GM21717 (cell line): ENCODE data around the gene DCPS.
"Not testable (repeated sequence)": the region's sequence is repeated elsewhere in the genome, so short reads cannot be mapped to it uniquely, and the experiment has no call there.

Source experiments
- ATAC-seq: cut with Tn5 transposase; IDR thresholded peaks from one replicate; pipeline ENCODE4 v1.9.1; 2021; ENCODE audit warnings: mild to moderate bottlenecking, moderate library complexity; ENCODE audit not compliant: unreplicated experiment

DCPS gene, protein sequence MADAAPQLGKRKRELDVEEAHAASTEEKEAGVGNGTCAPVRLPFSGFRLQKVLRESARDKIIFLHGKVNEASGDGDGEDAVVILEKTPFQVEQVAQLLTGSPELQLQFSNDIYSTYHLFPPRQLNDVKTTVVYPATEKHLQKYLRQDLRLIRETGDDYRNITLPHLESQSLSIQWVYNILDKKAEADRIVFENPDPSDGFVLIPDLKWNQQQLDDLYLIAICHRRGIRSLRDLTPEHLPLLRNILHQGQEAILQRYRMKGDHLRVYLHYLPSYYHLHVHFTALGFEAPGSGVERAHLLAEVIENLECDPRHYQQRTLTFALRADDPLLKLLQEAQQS

DNA sequence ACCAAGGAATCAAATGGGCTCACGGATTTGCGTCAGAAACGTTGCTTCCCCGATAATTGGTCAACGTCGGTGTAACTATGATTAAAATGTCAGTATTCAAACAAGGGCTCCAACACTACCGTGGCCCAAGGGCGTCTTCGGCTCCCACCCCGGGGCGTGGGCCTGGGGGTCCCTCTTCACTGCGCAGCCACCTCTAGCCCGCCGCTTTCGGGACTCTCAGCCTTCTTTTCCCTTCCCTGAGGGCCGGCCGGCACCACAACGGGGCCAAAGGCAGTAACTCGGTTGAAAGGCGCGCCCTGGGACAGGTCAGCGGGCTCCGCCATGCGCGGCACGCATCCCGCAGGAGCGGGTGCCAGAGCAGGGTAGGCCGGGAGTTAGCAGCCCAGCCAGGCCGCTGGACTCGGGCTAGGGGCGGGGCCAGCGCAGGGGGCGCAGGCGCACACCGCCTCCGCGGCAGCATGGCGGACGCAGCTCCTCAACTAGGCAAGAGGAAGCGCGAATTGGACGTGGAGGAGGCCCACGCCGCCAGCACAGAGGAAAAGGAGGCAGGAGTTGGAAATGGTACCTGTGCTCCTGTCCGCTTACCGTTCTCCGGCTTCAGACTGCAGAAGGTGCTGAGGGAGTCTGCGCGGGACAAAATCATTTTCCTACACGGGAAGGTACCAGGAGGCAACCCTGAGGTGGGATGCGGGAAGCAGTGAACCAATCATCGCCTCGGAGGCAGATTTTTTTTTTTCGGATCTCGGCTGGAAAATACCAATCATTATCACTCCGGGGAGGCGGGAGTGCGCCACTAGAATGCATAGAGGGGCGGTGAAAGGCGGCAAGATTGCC, at the start of gene DCPS:
TSS of gene DCPS (plus strand) at position 438 of the 834 bp plus-strand sequence. CDS start at position 459, 21 bp downstream.
- ATAC-seq: peak; percentile 80

DNA sequence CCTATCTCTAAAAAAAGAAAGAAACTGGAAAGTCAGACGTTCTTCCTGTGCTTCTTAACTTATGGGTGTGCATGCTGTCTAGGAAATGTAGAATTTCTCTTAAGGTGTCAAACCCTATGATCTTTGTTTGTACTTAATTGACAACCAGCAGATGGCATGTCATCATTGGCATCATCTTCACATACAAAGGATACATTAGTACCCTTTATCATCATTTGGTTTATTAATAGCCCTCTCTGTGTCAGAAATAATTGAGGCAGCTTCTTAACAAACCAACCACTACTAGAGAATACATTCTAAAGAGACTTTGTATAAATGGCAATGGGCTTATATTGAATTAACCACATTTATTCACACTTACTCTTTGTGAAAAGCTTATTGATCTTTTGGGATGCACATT, 49.0 kb upstream of the DCPS start:
- no peak for ATAC-seq

DNA sequence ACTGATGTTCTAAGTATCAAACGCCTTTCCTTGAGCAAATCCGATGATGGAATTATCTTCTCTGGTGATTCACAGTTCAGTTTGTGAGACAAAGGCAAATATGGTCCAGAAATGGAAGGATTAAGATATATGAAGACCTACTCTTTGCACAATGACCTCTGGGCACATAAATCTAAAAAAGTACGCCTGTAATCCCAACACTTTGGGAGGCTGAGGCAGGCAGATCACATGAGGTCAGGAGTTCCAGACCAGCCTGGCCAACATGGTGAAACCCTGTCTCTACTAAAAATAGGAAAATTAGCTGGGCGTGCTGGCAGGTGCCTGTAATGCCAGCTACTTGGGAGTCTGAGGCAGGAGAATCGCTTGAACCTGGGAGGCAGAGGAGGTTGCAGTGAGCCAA, 48.4 kb upstream of the DCPS start:
- not testable (repeated sequence) for ATAC-seq

DNA sequence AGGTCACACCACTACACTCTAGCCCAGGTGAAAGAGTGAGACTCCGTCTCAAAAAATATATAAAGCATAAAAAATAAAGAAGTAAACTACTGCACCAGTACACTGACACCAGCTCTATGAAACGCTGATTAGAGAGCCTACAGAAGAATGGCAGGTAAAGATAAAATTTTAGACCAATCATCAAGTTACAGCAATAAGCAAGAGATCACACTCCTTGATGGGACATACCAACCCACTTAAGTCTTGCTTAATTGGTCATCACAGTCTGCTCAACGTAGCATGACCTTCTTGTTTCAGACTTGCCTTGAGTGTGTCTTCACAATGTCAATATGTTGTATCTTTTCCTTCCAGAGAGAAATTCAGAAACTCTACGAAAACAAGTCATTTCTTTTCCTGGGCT, 47.6 kb upstream of the DCPS start:
- ATAC-seq: no peak

DNA sequence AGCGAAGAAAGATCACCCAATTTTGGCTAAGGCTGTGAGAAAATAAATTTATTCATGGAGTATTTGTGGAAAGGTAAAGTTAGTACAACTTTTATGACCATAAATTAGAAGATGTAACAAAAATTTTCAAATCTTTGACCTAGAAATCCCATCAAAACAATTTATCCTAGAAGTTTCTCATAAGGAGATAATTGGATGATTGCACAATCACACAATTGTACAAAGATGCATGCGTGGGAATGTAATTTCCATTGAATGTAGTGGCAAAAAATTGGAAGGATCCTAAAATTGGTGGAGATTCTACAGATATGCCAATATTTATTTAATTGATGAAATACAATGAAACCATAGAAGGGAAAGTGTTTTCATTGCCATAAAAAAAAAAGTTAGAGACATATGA, 46.7 kb upstream of the DCPS start:
- no peak for ATAC-seq

DNA sequence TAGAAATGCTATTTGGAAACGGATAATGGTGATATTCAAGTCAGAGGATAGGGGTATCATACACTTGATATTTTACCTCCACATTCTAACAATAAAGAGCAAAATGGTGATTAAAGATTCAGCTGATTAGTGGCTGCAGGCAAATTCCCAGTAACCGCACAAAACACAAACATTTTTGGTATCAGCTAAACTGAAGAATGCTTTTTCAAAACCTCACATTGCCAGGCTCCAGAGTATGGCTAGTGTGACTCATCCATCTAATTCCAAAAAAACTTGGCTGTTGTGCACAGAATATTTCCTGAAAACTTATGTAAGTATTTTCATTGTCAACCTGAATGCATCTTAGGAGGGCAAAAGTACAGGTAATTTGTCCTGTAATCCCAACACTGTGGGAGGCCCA, 46.1 kb upstream of the DCPS start:
- ATAC-seq: no peak

DNA sequence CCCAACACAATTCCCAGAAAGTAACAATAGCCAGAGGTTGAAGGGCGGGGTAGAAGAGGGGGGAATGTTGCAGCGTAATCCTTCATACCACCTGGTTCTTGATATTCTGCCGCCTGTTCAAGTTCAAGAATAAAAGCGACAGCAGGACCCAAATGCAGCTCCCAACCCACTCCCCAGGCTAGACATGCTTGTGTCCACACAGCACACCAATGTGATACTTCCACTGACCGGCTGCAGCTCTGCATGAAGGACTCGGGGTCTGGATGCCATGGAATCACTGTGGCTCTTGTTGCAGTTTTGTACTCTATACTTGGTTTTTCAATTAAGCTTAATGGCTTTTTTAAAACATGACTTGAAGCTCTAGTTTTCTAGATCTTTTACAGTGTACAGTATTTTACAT, 41.6 kb upstream of the DCPS start:
- no peak for ATAC-seq

DNA sequence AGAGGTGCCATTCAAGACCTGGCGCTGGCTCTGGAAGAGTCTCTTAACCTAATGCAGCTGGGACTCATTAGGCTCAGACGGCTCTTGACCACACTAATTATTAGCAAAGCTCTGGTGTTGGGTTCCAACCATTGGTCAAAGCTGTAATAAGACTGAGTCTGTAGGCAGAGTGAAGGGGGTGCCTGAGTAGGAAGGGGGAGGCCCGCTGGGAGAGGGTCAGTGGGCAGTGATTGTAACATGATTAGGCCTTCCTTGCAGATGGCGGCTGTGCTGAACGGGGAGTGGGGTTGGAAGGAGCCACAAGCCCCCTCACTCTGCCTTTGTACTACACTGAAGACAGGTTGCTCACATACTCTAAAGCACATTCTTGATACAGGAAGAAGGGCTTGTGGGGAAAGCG, 40.4 kb upstream of the DCPS start:
- ATAC-seq: no peak

DNA sequence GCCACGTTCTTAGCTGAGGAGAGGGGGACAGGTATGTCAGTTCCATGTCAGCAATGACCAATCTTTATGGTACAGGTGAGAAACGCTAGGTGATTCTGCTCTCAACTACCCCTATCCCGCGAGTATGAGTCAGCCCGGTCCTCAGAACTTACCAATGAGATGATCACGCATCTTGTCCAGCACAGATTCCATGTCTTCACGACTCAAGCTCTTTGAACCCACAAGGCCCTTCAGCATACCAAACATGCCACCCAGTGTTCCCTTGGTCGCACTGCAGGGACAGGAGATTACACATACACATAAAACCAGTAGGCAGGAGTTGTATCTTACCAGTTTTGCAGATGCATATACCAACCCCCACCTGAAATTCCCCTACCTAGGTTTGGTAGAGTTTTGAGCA, 38.0 kb upstream of the DCPS start:
- ATAC-seq: no peak

DNA sequence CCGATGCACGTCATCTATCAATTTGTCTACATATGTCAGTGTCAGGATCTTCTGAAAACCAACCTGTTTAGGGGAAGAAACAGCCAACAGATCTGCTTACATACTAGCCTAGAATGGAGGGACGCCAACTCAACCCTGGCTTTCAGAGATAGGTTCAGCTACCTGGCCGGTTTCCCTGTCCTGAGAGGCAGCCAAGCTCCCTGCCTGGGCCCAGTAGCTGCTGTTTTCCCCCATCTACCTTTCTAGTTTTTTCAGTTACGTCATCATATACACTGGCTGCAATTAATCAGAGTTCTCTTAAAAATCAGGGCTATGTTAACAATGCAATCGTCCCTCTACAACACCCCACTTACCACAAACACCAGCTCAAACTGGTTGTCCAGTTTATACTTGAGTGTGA, 36.2 kb upstream of the DCPS start:
- no peak for ATAC-seq

DNA sequence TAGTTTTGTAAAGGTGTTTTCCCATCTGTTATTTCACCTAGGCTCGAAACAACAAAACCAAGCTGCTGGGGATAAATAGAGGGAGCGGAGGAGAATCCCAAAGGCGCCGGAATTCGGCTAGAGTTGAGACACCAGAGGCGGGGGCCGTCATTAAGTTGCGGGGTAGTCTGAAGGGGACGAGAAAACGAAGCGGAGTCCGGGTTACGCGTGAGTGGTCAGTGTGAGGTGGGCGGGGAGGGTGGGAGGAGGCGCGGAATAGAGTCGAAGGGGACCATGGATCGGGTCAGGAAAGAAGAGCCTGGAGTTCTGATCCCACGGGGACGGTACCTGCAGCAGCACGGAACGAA, 35.5 kb upstream of the DCPS start:
- ATAC-seq: no peak

DNA sequence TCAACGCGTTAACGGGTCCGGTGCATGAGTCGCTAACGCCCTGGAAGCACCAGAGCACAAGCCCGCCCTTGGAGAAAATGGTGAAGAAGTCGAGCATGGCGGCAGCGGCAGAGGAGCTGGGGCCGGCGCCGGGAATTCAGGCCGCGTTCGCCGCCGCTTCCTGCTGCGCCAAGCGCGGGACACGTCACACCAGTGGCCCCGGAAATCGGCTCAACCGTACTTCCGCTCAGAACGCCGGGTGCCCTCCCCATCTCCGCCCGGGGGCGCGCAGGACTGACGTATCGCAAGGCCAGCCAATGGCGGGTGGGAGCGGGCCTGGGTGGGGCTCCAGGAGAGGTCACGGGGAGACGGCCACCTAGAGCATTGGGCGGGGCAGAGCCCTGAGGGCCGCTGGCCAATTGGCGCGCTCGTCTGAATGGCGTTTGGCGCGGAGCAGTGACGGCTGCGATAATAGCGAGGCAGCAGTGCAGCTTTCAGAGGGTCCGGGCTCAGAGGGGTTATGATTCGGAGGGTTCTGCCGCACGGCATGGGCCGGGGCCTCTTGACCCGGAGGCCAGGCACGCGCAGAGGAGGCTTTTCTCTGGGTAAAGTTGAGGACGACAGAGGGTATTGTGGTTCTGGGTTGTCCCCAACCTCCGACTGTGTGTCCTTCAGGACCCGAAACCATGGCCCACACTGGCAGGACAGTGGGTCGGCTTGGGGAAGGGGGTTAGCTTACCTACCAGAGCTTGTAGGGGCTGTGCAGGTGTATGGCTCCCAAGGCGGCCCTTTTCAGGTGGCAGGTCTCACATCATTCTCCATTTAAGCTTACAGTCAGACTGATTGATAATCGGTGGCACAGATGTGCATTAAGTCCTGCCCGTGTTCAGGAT, 34.9 kb upstream of the DCPS start, which contains the start of the genes FOXRED1 and SRPRA:
TSS of gene FOXRED1 (plus strand) at position 447 of the 872 bp plus-strand sequence. CDS start at position 500, 53 bp downstream.
TSS of gene SRPRA (minus strand) at position 188 of the 872 bp plus-strand sequence. CDS start at position 97, 91 bp downstream.
- peak; percentile 99 for ATAC-seq

DNA sequence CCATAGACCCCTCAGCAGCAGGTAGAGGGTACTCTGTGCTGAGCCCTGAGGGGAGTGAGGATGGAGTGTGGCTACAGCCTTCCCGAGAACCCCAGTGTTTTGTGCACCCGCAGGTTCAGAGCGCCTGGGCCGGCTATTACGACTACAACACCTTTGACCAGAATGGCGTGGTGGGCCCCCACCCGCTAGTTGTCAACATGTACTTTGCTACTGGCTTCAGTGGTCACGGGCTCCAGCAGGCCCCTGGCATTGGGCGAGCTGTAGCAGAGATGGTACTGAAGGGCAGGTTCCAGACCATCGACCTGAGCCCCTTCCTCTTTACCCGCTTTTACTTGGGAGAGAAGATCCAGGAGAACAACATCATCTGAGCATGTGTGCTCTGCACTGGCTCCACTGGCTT, 26.5 kb upstream of the DCPS start:
- no peak for ATAC-seq

DNA sequence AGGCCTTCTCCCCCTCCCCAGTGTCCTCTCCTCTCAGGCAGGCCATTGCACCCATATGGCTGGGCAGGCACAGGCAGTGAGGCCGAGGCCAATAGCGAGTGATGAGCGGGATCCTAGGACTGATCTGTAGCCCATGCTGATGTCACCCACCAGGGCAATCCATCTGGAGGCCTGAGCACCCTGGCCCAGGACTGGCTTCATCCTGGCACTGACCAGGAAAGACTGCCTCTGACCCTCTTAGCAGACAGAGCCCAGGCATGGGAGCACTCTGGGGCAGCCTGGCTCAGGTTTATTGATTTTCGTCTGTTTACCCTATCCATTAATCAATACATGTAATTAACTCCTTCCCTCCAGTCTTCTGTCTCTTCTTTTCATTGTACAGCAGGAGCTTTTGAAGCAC, 26.1 kb upstream of the DCPS start:
- no peak for ATAC-seq

DNA sequence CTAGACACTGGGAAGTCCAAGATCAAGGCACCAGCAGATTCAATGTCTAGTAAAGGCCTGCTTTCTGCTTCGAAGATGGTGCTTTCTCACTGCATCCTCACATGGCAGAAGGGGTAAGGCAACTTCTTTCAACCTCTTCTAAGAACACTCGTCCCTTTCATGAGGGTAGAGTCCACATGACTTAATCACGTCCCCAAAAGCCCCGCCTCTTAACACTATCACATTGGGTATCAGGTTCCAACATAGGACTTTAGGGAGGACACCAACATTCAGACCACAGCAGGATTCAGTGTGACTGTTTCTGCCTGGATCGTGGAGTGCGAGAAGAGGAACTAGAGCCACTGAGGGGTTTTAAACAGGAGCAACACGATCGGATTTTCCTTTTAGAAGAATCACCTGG, 24.7 kb upstream of the DCPS start:
- no peak for ATAC-seq

DNA sequence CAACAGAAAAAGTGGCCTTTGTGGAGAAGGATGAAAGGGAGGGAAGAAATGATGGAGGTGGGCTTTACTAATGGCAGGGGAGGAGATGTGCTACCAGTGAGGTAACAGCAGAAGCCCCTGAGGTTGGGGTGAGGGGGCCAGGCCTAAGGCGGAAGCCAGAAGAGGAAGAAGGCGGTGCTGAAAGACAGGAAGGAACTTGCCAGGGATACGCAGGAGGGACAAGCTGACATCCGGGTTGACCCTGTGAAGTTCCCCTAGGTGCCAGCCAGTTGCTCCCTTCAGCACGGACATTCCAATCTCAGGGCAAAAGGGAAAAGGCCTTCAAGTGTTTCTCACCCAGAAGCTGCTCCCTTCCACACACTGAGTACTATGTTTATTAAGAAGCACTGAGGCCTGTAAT, 23.3 kb upstream of the DCPS start:
- ATAC-seq: no peak

DNA sequence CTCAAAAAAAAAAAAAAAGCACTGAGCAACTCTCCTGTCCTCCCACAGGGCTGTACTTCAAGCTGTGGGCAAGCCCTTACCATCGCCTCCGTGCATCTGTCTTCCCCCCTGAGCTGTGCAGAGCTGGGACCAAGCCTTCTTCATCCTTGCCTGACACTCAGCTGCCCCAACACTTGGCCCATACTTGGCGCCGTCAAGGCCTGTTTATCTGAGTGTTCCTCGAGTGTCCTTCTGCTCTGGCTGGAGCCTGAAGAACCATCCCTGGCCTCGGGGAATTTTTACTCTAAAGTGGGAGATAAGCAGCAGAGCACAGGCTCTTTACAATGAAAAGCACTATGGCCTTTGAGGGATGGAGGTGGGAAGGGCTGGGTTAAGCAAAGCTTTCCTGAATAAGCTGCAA, 22.6 kb upstream of the DCPS start:
- ATAC-seq: no peak

DNA sequence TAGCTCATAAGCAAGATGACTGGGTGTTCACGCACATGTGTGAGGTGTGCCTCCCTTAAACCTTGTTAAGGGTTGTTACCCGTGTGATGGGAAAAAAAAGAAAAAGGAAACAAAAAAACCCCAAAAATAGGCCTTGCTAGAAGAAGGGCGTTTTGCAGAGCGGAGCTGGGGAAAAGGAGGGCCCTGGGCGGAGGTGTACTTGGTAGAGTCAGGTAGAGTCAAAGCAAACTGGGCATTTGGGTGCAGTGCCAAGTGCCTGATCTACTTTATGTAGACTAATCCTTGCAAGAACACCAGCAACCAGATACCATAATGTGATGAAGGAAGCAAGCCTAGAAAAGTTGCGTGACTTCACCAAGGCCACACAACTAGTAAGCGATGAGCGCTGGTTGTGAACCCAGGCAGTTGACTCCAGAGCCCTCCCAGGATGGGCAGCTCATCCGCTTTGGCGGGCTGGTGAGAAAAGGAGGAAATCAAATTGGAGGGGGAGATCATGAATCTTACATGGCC, 22.1 kb upstream of the DCPS start:
- no peak for ATAC-seq

DNA sequence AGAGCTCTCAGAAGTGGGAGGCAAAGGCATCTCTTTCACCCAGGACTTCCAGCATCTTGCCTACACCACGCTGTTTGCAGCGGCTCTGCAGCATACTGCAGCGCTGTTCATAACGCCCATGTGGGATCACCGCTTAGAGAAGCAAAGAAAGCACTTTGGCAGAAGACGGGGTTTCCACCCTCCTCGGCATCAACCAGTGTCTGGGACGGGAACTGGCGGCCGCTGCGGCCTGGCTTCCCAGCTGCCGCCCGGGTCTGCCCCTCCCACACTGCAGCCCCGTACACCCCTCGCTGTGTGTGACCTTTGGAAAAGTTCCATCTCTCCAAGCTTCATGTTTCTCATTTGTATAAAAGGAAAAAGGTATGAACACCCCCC, 21.5 kb upstream of the DCPS start:
- peak; percentile 29 for ATAC-seq

DNA sequence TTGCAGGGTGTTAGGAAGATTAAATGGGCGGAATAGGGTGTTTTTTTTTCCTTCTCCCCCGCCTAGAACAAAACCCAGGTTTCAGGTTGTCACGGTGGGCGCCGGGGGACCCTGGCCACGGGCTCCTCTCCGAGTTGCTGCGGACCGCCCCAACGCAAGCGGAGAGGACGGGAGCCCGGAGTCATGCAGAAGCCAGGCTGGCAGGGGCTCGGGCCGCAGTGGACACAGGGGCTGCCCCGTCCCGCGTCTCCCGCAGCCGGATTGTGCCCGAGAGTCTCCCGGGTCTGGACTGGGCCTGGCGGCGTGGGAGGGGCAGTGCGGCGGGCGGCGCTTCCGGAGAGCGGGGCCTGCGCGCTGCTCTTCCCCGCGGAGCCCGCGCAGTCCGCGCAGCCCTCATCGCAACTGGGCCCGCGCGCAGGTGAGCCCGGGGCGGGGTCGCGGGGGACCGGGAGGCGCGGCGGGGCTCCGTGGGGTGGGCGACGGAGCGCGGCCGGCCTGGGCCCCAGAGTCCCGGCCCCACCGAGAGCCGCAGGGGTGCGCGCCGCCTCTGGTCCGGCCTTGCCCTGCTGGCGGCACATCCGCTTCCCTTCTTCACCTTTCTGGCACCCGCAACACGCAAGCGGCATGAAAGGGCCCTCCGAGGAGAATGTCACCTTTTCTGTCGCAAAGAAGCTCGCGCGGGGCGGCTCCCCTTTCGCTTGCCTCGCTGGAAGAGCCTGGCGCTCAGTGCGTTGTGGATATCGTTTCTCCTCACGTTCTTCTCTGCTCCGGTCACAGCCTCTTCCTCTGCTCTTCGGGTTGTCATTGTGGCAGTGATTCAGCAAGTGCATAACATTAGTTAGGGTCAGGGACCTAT, 20.9 kb upstream of the DCPS start, which contains the start of gene TIRAP:
TSS of gene TIRAP (plus strand) at position 358 of the 856 bp plus-strand sequence. CDS start 7,802 bp downstream, outside the sequence.
- ATAC-seq: peak; percentile 65
